Fibroblast of lung (primary cell): ENCODE data around the gene COL15A1.

Source experiments
- CTCF ChIP-seq, 2 donors: IDR thresholded peaks in 1 of 2; conservative IDR thresholded peaks in 1 of 2; 1 replicate in 1 of 2; 2 replicates in 1 of 2; pipeline ENCODE4 v1.5.1; 2011 to 2012; ENCODE audit warnings: low read length in 2 of 2, control low read depth in 1 of 2, inconsistent platforms in 1 of 2, low read depth in 1 of 2, mild to moderate bottlenecking in 1 of 2
- EZH2 ChIP-seq: IDR thresholded peaks from 2 replicates; pipeline ENCODE4 v1.5.1; 2012; ENCODE audit warnings: low read length, control low read depth, mild to moderate bottlenecking; ENCODE audit errors: missing control alignments

- TF ChIP-seq CTCF (conservative IDR thresholded peaks at IDR 0.05 in 1 of 2, IDR thresholded peaks at IDR 0.05 in 1 of 2; ENCODE audit: low read depth in 1 of 2, low read length in 2 of 2) (no peak), EZH2 (no peak)
Observed at GRCh38 chr9:99006979-99007378, 63.3 kb downstream of the COL15A1 start.
